Stomach (tissue), 9 donors: ENCODE data around the gene SH2D3A. TPM values are rescaled to one million over a fixed set of nuclear protein-coding genes. Genes with fewer than 3 reads are reported as not detected.
"Not testable (repeated sequence)": the region's sequence is repeated elsewhere in the genome, so short reads cannot be mapped to it uniquely, and the experiment has no call there.

Source experiments
- DNase-seq, 2 donors: peaks; one replicate each; pipeline versions ENCODE4 v3.0.0 to v3.0.0-alpha.2; 2013 to 2019
- H3K27ac ChIP-seq, 5 donors: fragments of 200-600 bp in 4 of 5; sonication (generic) in 4 of 5; one replicate each; pipeline ENCODE4 v1.5.1; 2013 to 2019; ENCODE audit warnings: mild to moderate bottlenecking in 1 of 5, moderate library complexity in 1 of 5
- H3K27me3 ChIP-seq, 3 donors: fragments of 200-600 bp; sonication (generic); one replicate each; pipeline ENCODE4 v1.5.1; 2017 to 2019; ENCODE audit warnings: mixed run types in 1 of 3
- H3K36me3 ChIP-seq, 4 donors: fragments of 200-600 bp; sonication (generic); 1 replicate in 3 of 4; 2 replicates in 1 of 4; pipeline ENCODE4 v1.5.1; 2016 to 2019
- H3K4me1 ChIP-seq, 4 donors: fragments of 200-600 bp; sonication (generic); one replicate each; pipeline ENCODE4 v1.5.1; 2016 to 2019
- H3K4me3 ChIP-seq, 4 donors: fragments of 200-600 bp; sonication (generic) in 3 of 4; one replicate each; pipeline ENCODE4 v1.5.1; 2016 to 2019; ENCODE audit warnings: mild to moderate bottlenecking in 1 of 4
- H3K9me3 ChIP-seq, 4 donors: fragments of 200-600 bp; sonication (generic); one replicate each; pipeline ENCODE4 v1.5.1; 2016 to 2019
- EP300 ChIP-seq: sonication (generic); formaldehyde crosslinking; IDR thresholded peaks from one replicate; pipeline ENCODE4 v1.6.1; 2017; ENCODE audit warnings: antibody characterized with exemption
- POLR2A ChIP-seq, 4 donors: fragments of 450-650 bp; IDR thresholded peaks; one replicate each; pipeline ENCODE4 v1.6.1; 2016; ENCODE audit warnings: antibody characterized with exemption in 4 of 4, control low read depth in 2 of 4, mild to moderate bottlenecking in 1 of 4, moderate library complexity in 1 of 4
- POLR2AphosphoS5 ChIP-seq, 3 donors: sonication (generic); formaldehyde crosslinking; IDR thresholded peaks; one replicate each; pipeline ENCODE4 v1.6.1; 2016; ENCODE audit warnings: antibody characterized with exemption in 3 of 3
- WGBS, 5 donors: extraction: QIAGEN DNeasy Blood & Tissue Kit in 3 of 5; methylation state at CpG; one replicate each; pipeline versions ENCODE4 v1.1.5 to v1.1.7; 2013 to 2018; 5-methylcytosine and 5-hydroxymethylcytosine counted together
- intact Hi-C: fragments of 100-400 bp; cut with DNase I; formaldehyde crosslinking; loops from one replicate; pipeline ENCODE4 v1.15.1; 2023; ENCODE audit warnings: low total_unique reads
- polyA plus RNA-seq, 3 donors: library from polyadenylated mRNA; stranded (reverse); fragments of 200-250 nt; gene quantifications; one replicate each; pipeline ENCODE4 v1.2.3, GENCODE V29; 2013
- total RNA-seq, 5 donors: library from RNA; depleted of rRNA; stranded (reverse); fragments of >200 nt; gene quantifications; one replicate each; pipeline versions ENCODE4 v1.1.0 to v1.2.3, GENCODE V29; 2014 to 2016
- TF ChIP-seq, protein P1 (sequence below), 7 experiments: fragments of 450-650 bp in 4 of 7; fragments of 200-600 bp in 3 of 7; sonication (generic) in 3 of 7; IDR thresholded peaks; one replicate each; pipeline ENCODE4 v1.5.1; 2016 to 2019; ENCODE audit warnings: antibody characterized with exemption in 7 of 7, control low read depth in 2 of 7, mild to moderate bottlenecking in 1 of 7
- donor health status: healthy with polysubstance abuse.
- donor health status: Bipolar disorder and iron deficiency.
- donor health status: healthy.

The SH2D3A gene
- total and polyA plus RNA-seq, 8 donors = 8.8 to 71.3 (median 27.3) TPM

- DNase-seq = no peak
- Histone ChIP-seq H3K27ac (no peak overlapping the region), H3K36me3 (peaks cover 0 to 4% (median under 1%) of the 10 kb centered on the region in 4 donors), H3K4me1 (peaks cover 0 to 6% (median 0%) of the 10 kb centered on the region in 4 donors), H3K9me3 (no peaks in the 10 kb centered on the region), H3K27me3 (peaks cover 0 to 65% (median 9%) of the 10 kb centered on the region in 3 donors), H3K4me3 (no peak overlapping the region)
- TF ChIP-seq, protein P1, sequence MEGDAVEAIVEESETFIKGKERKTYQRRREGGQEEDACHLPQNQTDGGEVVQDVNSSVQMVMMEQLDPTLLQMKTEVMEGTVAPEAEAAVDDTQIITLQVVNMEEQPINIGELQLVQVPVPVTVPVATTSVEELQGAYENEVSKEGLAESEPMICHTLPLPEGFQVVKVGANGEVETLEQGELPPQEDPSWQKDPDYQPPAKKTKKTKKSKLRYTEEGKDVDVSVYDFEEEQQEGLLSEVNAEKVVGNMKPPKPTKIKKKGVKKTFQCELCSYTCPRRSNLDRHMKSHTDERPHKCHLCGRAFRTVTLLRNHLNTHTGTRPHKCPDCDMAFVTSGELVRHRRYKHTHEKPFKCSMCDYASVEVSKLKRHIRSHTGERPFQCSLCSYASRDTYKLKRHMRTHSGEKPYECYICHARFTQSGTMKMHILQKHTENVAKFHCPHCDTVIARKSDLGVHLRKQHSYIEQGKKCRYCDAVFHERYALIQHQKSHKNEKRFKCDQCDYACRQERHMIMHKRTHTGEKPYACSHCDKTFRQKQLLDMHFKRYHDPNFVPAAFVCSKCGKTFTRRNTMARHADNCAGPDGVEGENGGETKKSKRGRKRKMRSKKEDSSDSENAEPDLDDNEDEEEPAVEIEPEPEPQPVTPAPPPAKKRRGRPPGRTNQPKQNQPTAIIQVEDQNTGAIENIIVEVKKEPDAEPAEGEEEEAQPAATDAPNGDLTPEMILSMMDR (IDR thresholded peaks at IDR 0.05) = no peak
- intact Hi-C loops = no loop called here
- 89 to 92% (median 91%) methylated on average over 13 to 16 of the region's 16 CpGs; no CpG with 5 or more reads in 1 of the 5 donors for WGBS, 5 donors
Observed at GRCh38 chr19:6712231-6712630, 55.0 kb downstream of the SH2D3A start.

- peaks cover 0 to 6% (median 0%) of the 10 kb centered on the region in 4 donors for H3K4me1 ChIP-seq
- no peak for DNase-seq
- WGBS, 5 donors = 75 to 80% (median 78%) methylated on average over 3 to 10 of the region's 10 CpGs
- no peaks in the 10 kb centered on the region for H3K9me3 ChIP-seq
- peaks cover 0 to 66% (median 9%) of the 10 kb centered on the region in 3 donors for H3K27me3 ChIP-seq
- no peak overlapping the region for H3K27ac ChIP-seq
- TF ChIP-seq POLR2A (IDR thresholded peaks at IDR 0.05) = no peak
- TF ChIP-seq POLR2AphosphoS5 (IDR thresholded peaks at IDR 0.05) = no peak
- TF ChIP-seq, protein P1 (IDR thresholded peaks at IDR 0.05) = no peak
- TF ChIP-seq EP300 = no peak
- no peak overlapping the region for H3K4me3 ChIP-seq
- peaks cover 0 to 8% (median 2%) of the 10 kb centered on the region in 4 donors for H3K36me3 ChIP-seq
- intact Hi-C loops = no loop called here
Observed at GRCh38 chr19:6711605-6712004, 55.6 kb downstream of the SH2D3A start.

GRCh38 chr19:6711078-6711361 lies 56.2 kb downstream of the SH2D3A start:
- TF ChIP-seq EP300 (no peak), POLR2AphosphoS5 (IDR thresholded peaks at IDR 0.05) (no peak)

GRCh38 chr19:6710273-6711077 lies 56.8 kb downstream of the SH2D3A start:
- no peak overlapping the region for H3K4me3 ChIP-seq
- H3K27ac ChIP-seq = no peak overlapping the region
- intact Hi-C loops = no loop called here
- H3K27me3 ChIP-seq = peaks cover 0 to 69% (median 9%) of the 10 kb centered on the region in 3 donors
- peaks cover 0 to 8% (median 2%) of the 10 kb centered on the region in 4 donors for H3K36me3 ChIP-seq
- no peak for DNase-seq
- 17 to 28% (median 21%) methylated on average over 28 to 30 of the region's 30 CpGs for WGBS, 5 donors
- H3K9me3 ChIP-seq = no peaks in the 10 kb centered on the region
- peaks cover 0 to 6% (median 0%) of the 10 kb centered on the region in 4 donors for H3K4me1 ChIP-seq
- TF ChIP-seq POLR2AphosphoS5 (IDR thresholded peaks at IDR 0.05) (no peak), POLR2A (IDR thresholded peaks at IDR 0.05) (no peak), EP300 (no peak)
- TF ChIP-seq, protein P1 (IDR thresholded peaks at IDR 0.05) = no peak

More at GRCh38 chr19:6711078-6711361, 56.2 kb downstream of the SH2D3A start:
- intact Hi-C loops = no loop called here
- 43 to 62% (median 54%) methylated on average over 6 to 9 of the region's 9 CpGs for WGBS, 5 donors
- no peaks in the 10 kb centered on the region for H3K9me3 ChIP-seq
- H3K27me3 ChIP-seq = peaks cover 0 to 69% (median 9%) of the 10 kb centered on the region in 3 donors
- no peak overlapping the region for H3K4me3 ChIP-seq
- DNase-seq = no peak
- H3K27ac ChIP-seq = no peak overlapping the region
- H3K4me1 ChIP-seq = peaks cover 0 to 6% (median 0%) of the 10 kb centered on the region in 4 donors
- peaks cover 0 to 8% (median 2%) of the 10 kb centered on the region in 4 donors for H3K36me3 ChIP-seq

DNA sequence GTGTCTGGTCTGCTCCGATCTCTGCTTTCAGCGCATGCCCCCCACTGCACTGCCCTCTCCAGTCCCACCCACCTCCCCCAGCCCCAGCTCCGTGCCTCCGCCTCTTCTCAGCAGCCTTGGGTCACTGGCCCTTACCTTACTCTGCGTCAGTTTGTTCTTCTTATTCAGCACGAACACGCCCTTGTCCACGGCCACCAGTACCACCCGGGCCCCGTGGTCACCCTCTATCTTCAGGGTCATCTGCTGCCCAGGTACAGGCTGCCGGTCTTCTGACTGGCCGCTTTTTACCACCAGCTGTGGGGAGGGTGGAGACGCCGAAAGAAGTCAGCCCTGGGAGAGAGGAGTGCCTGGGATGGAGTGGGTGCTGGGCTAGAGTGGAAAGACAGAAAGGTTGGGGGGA lies 57.7 kb downstream of the SH2D3A start:
- H3K36me3 ChIP-seq = peaks cover 0 to 8% (median 2%) of the 10 kb centered on the region in 4 donors
- H3K27ac ChIP-seq = no peak overlapping the region
- intact Hi-C loops = no loop called here
- 29 to 44% (median 35%) methylated on average over 14 of the region's 14 CpGs for WGBS, 5 donors
- no peaks in the 10 kb centered on the region for H3K9me3 ChIP-seq
- DNase-seq = no peak
- TF ChIP-seq EP300 (no peak), POLR2A (IDR thresholded peaks at IDR 0.05) (no peak), POLR2AphosphoS5 (IDR thresholded peaks at IDR 0.05) (no peak)
- TF ChIP-seq, protein P1 (IDR thresholded peaks at IDR 0.05) = no peak
- H3K4me1 ChIP-seq = peaks cover 0 to 6% (median 0%) of the 10 kb centered on the region in 4 donors
- peaks cover 0 to 65% (median 9%) of the 10 kb centered on the region in 3 donors for H3K27me3 ChIP-seq
- no peak overlapping the region for H3K4me3 ChIP-seq

DNA sequence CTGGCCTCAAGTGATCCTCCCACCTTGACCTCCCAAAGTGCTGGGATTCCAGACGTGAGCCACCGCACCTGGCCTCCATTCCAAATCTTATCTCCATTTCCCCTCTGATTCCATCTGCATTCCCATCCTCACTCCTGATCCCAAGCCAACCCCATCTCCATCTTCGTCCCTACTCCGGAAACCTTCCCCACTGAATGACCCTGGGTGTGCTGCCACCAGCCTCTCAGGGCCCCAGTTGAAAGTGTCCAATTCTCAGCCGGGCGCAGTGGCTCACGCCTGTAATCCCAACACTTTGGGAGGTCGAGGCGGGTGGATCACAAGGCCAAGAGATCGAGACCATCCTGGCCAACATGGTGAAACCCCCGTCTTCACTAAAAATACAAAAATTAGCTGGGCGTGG lies 58.3 kb downstream of the SH2D3A start:
- intact Hi-C loops, DNase-seq, H3K36me3 ChIP-seq, H3K9me3 ChIP-seq, H3K4me1 ChIP-seq, H3K27ac ChIP-seq, H3K4me3 ChIP-seq: not testable (repeated sequence)
- WGBS, 5 donors = 86 to 93% (median 88%) methylated on average over 12 of the region's 12 CpGs
- H3K27me3 ChIP-seq = peaks cover 0 to 65% (median 9%) of the 10 kb centered on the region in 3 donors
